ENCODE results near the gene RPIA. TPM values are rescaled to one million over a fixed set of nuclear protein-coding genes. Genes with fewer than 3 reads are reported as not detected.

The RPIA gene
- total and polyA plus RNA-seq, 2 of the 13 experiments (the other 11 are each of a cell fraction or from before 2014, with no cell fraction given) = 13.3 to 23.9 TPM

GRCh38 chr2:88691339-88692183 is at the start of gene RPIA (continued):
- TF ChIP-seq ATF4 (CRISPR knock-in tag; IDR thresholded peaks at IDR 0.05) (no peak), ZNF703 (CRISPR knock-in tag; IDR thresholded peaks at IDR 0.05; ENCODE audit: borderline replicate concordance) (peak; percentile 98), TCF7 (IDR thresholded peaks at IDR 0.05; ENCODE audit: low read depth) (no peak), ZNF10 (CRISPR knock-in tag; IDR thresholded peaks at IDR 0.05; ENCODE audit: borderline replicate concordance, low read depth) (no peak), ZNF569 (CRISPR knock-in tag; IDR thresholded peaks at IDR 0.05; ENCODE audit: borderline replicate concordance) (peak; percentile 97; the same call in 1 of the 2 replicates), MAFG (CRISPR knock-in tag; IDR thresholded peaks at IDR 0.05) (no peak), PATZ1 (CRISPR knock-in tag; IDR thresholded peaks at IDR 0.05) (peak; percentile 87; the same call in 1 of the 2 replicates), KMT2A (CRISPR knock-in tag; IDR thresholded peaks at IDR 0.05) (peak; percentile 88), ZNF354B (CRISPR knock-in tag; IDR thresholded peaks at IDR 0.05) (0 out of 2 replicates have a peak, but pooled peaks have one; percentile 27), ZBED4 (CRISPR knock-in tag; IDR thresholded peaks at IDR 0.05; ENCODE audit: borderline replicate concordance) (peak; percentile 72; the same call in 1 of the 2 replicates), POLR2G (IDR thresholded peaks at IDR 0.05; ENCODE audit: low read depth, low read length) (peak; percentile 95)
- TF ChIP-seq, protein P1, sequence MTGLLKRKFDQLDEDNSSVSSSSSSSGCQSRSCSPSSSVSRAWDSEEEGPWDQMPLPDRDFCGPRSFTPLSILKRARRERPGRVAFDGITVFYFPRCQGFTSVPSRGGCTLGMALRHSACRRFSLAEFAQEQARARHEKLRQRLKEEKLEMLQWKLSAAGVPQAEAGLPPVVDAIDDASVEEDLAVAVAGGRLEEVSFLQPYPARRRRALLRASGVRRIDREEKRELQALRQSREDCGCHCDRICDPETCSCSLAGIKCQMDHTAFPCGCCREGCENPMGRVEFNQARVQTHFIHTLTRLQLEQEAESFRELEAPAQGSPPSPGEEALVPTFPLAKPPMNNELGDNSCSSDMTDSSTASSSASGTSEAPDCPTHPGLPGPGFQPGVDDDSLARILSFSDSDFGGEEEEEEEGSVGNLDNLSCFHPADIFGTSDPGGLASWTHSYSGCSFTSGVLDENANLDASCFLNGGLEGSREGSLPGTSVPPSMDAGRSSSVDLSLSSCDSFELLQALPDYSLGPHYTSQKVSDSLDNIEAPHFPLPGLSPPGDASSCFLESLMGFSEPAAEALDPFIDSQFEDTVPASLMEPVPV (CRISPR knock-in tag; IDR thresholded peaks at IDR 0.05) = peak; percentile 92
- TF ChIP-seq, protein P2, sequence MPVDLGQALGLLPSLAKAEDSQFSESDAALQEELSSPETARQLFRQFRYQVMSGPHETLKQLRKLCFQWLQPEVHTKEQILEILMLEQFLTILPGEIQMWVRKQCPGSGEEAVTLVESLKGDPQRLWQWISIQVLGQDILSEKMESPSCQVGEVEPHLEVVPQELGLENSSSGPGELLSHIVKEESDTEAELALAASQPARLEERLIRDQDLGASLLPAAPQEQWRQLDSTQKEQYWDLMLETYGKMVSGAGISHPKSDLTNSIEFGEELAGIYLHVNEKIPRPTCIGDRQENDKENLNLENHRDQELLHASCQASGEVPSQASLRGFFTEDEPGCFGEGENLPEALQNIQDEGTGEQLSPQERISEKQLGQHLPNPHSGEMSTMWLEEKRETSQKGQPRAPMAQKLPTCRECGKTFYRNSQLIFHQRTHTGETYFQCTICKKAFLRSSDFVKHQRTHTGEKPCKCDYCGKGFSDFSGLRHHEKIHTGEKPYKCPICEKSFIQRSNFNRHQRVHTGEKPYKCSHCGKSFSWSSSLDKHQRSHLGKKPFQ (CRISPR knock-in tag; IDR thresholded peaks at IDR 0.05; ENCODE audit: insufficient replicate concordance) = peak; percentile 93
- TF ChIP-seq, protein P3, sequence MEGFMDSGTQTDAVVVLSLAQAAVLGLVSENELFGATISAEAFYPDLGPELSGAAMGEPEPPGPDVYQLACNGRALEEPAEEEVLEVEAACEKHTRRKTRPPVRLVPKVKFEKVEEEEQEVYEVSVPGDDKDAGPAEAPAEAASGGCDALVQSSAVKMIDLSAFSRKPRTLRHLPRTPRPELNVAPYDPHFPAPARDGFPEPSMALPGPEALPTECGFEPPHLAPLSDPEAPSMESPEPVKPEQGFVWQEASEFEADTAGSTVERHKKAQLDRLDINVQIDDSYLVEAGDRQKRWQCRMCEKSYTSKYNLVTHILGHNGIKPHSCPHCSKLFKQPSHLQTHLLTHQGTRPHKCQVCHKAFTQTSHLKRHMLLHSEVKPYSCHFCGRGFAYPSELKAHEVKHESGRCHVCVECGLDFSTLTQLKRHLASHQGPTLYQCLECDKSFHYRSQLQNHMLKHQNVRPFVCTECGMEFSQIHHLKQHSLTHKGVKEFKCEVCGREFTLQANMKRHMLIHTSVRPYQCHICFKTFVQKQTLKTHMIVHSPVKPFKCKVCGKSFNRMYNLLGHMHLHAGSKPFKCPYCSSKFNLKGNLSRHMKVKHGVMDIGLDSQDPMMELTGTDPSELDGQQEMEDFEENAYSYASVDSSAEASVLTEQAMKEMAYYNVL (CRISPR knock-in tag; IDR thresholded peaks at IDR 0.05; ENCODE audit: borderline replicate concordance) = no peak

Measured in HepG2 (cell line).